SU-DHL-6 (cell line): Measurements from ENCODE around the gene BHLHE41.

ENCODE experiments used
- EZH2phosphoT487 ChIP-seq: fragments of 200-600 bp; sonication (generic), shearing (Covaris generic); conservative IDR thresholded peaks from 2 replicates; pipeline ENCODE4 v1.6.1; 2018; ENCODE audit warnings: mild to moderate bottlenecking, antibody characterized with exemption, low read length, moderate library complexity, mixed read lengths
- TF ChIP-seq, protein P1 (sequence below): fragments of 200-600 bp; sonication (generic); IDR thresholded peaks from one replicate; pipeline ENCODE4 v1.5.1; 2017; ENCODE audit warnings: antibody characterized with exemption, mild to moderate bottlenecking, low read length, moderate library complexity; ENCODE audit not compliant: insufficient read depth, poor library complexity, severe bottlenecking

DNA sequence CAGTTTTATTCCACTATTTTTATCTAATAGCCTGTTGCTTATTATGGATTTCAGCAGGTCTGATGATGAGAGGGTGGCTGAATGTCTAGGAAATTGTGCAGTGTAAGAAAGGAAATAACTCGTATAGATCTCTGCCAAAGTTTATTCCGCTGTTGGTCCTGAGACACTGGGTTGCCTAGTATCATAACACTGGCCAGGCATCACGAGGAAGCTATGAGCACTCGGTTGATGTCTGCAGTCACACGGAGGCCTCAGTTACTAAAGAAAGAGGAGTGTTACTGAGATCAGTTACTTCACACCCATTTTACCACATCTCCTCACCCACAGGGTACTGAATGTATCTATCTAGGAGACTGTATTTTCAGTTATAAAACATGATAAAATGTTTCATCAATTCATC lies 21.9 kb downstream of the BHLHE41 start:
- TF ChIP-seq, protein P1, sequence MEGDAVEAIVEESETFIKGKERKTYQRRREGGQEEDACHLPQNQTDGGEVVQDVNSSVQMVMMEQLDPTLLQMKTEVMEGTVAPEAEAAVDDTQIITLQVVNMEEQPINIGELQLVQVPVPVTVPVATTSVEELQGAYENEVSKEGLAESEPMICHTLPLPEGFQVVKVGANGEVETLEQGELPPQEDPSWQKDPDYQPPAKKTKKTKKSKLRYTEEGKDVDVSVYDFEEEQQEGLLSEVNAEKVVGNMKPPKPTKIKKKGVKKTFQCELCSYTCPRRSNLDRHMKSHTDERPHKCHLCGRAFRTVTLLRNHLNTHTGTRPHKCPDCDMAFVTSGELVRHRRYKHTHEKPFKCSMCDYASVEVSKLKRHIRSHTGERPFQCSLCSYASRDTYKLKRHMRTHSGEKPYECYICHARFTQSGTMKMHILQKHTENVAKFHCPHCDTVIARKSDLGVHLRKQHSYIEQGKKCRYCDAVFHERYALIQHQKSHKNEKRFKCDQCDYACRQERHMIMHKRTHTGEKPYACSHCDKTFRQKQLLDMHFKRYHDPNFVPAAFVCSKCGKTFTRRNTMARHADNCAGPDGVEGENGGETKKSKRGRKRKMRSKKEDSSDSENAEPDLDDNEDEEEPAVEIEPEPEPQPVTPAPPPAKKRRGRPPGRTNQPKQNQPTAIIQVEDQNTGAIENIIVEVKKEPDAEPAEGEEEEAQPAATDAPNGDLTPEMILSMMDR: no peak
- TF ChIP-seq EZH2phosphoT487: no peak
